Cortex of kidney (tissue), 1 donor: ENCODE results near the gene SLBP.
"Not testable (repeated sequence)": the region's sequence is repeated elsewhere in the genome, so short reads cannot be mapped to it uniquely, and the experiment has no call there.

Experiments
- DNase-seq: peaks from one replicate; lab custom pipeline; 2025; lab: John Stamatoyannopoulos, UW

SLBP gene

DNA sequence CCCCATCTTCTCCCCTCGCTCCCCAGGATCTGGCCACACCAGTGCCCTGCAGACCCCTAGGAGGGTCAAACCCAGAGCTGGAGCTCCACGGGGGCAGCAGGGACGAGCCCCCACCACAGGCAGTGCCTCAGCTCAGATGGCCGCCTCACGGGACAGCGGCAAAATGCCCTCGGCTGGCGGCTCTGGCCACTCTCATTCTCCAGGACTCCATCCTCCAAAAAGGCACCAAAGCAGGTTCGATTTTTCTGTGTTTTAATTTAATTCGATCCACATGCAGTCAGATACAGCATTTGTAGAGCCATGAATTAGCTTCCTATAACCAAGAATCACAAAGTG lies 36.3 kb downstream of the SLBP start:
- no peak for DNase-seq

DNA sequence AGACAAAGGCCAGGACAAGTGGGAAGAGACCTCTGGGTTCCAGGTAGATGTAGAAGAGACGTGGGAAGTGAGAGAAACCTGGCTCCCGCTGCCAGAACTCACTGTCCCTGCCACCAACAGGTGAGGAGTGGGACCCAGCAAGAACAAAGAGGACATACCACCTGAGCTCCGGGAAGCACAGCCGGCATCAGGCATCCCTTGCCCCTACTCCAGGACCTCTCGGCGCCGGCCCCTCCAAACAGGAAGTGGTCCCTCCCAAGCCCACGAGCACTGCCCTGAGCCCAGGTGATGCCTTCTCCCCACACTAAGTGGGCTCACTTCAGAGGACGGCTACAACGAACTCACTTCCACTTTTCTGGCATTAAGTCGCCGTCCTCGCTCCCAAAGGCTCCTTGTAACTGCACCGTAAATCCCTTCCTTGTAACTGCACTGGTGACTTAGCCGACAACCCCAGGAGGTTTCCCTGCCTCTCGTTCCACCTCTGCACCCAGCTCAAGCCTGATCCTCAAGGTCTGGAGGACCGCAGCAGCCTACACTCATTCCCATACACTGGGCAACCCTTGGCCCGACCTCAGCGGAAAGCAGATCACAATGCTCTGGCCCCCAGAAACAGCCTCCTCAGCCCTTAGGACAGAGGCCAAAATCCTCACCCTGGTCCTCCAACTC lies 36.9 kb downstream of the SLBP start:
- no peak for DNase-seq

DNA sequence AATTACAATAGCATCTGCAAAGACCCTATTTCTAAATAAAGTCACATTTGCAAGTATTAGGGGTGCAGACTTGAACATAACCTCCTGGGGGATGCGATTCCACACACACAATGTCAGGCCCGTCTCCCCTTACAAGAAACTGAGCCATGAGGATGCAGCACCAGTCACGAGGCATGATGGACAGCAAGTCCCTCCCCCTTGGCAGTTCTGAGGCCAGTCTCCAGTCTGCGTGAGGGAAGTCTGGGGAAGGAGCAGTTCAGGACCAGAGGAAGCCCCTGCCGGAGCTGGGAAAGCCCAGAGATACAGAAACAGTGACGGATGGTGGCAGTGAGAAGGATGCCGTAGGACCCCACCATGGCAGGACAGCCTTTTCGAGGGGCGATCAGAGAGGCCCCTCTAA lies 37.4 kb downstream of the SLBP start:
- DNase-seq = no peak

DNA sequence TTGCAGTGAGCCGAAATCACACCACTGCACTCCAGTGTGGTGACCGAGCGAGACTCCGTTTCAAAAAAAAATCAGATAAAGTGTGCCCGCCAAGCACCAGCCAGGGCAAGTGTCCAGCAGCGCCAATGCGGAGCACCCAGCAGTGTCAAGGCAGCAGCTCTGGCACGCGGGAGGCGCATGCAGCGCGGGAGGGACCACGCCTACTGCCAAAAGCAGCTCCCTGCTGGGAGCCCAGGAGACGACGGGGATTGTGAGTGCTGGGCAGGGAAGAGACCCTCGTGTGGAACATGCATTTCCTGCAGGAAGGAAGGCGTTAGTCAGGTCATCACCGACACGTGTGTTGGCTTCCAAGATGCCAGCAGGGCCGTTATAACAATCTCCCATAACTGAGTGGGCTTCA lies 38.4 kb downstream of the SLBP start:
- no peak for DNase-seq

DNA sequence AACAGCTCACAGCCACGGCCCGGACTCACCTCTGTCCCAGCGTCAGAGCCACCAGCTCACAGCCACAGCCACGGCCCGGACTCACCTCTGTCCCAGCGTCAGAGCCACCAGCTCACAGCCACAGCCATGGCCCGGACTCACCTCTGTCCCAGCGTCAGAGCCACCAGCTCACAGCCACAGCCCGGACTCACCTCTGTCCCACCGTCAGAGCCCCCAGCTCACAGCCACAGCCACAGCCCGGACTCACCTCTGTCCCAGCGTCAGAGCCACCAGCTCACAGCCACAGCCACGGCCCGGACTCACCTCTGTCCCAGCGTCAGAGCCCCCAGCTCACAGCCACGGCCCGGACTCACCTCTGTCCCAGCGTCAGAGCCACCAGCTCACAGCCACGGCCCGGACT lies 41.1 kb downstream of the SLBP start:
- not testable (repeated sequence) for DNase-seq

DNA sequence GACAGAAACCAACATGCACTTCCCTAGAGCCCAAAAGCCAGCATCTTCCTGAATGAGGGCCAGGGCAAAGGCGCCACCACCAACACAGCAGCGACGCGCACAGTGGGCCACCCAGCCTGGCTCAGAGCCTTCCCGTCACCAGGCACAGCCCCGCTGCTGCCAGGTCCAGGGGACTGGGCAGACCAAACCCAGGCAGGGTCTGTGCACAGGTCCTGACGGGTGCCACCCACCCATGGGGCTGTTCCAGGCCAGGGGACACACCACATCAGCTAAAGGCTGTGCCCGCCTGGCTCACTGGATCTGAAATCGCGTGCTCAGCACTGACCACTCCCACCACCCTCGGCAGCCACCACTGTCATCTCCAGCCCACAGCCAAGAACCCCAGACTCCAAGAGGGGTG lies 41.8 kb downstream of the SLBP start:
- no peak for DNase-seq

DNA sequence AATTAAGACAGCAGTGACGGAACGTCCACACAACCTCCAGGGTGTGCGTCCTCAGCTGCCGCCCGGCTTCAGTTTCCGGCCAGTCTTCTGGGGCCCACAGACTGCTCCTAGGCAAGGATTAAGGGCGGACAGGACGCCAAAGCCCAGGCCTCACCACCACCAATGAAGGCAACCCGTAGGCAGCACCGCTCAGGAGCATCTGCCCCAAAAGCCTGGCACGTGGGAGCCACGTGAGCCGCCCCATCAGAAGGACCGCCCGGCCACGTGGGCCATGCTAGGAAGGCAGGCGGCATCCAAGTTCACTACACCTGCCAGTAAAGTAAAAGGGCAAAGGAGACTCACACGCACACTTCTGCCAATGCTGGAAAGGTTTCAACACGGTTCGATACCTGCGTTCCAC lies 42.3 kb downstream of the SLBP start:
- DNase-seq = no peak

DNA sequence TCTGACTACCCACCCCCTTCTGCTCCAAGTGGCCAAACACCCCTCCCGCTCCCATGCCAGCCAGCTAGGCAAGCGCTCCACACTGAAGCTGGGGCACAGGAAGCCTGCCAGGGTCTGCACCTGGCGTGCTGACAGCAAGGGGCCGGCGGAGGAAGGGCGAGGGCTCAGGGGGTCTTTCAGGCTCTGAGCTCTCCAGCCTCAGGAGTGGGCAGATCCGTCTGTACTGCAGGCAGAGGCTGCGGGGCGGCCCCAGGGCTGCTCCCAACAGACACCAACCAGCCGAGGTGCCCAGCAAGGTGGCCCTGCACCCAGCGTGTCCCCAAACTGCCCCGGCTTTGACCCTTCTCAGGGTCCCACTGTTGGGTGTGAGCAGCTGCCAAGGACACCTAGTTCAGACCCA lies 42.8 kb downstream of the SLBP start:
- no peak for DNase-seq

DNA sequence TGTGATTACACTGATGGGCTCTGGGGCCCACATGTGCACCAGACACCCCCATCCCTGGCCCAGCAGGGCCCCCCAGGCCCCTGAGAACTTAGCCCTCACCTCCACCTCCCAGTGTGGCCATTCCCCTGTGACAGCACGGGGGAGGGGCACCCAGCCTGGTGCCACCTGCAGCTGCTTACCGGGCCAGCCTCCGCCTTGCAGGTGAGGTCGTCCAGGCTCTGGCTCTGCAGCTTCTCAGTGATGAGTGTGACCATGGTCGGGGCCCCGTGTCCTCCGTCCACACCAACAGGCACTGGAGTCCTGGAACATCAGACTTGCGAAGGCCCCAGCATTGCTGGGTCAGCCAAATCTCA lies 43.7 kb downstream of the SLBP start:
- no peak for DNase-seq

DNA sequence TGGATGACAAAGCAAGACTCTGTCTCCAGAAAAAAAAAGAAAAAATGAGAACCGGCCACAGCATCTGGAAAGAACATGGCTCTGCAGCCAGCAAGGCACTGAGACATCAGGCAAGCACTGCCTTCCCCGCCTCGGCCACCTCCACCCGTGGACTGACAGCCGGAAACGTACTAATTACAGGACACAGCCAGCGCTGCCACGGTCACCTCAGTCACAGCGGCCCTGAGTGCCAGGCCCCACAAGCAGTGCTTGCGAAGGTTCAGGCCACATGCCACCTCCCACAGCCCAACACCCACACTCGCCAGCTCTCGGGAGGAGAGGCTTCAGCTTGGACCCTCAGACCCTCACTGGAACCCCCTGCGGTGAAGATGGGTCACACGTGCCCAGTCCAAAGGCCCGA lies 44.8 kb downstream of the SLBP start:
- no peak for DNase-seq

DNA sequence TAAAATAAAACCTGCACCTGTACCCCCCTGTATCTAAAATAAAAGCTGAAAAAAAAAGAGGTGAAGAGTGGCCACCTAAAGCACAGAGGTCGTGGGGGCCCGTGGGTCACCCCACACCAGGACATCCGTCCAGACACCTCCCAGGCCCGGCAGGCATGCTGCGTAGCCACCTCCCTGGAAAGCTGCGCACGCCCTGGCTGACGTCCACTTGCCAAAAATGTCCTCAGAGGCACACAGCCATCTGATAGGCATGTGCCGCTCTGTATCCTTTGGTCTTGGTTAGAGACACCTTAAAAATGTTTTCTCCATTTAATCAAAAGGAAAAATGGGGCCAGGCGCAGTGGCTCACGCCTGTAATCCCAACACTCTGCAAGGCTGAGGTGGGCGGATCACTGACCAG lies 45.7 kb downstream of the SLBP start:
- no peak for DNase-seq

DNA sequence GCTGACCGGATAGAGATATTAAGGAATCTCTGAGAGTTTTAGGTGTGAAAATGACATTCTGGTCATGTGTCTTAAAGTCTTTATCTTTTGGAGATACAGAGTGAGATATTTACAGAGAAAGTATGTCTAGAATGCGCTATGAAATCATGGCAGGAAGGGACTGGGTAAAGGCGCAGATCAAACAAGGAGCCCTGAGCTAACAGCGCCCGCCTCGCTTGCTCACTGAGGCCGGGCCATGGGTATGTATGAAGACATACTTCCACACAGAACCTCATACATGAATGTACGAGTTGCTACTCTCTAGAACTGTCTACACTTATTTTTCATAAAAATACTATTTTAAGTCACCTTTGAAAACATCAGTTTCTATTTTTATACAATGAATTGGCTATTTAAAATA lies 48.0 kb downstream of the SLBP start:
- no peak for DNase-seq

DNA sequence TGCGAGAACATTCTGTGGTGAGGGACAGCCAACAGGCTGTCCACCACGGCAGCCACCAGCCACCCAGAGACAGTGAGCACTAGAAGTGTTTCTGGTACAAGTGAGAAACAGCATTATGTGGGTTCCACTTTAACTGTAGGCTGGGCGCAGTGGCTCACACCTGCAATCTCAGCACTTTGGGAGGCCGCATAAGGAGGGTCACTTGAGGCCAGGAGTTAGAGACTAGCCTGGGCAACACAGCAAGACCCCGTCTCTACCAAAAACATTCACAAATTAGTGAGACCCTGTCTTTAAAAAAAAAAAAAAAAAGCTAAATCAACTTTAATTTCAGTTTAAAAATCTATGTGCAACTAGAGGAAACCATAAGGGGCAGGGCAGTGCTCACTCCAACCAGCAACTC lies 48.6 kb downstream of the SLBP start:
- DNase-seq = no peak

DNA sequence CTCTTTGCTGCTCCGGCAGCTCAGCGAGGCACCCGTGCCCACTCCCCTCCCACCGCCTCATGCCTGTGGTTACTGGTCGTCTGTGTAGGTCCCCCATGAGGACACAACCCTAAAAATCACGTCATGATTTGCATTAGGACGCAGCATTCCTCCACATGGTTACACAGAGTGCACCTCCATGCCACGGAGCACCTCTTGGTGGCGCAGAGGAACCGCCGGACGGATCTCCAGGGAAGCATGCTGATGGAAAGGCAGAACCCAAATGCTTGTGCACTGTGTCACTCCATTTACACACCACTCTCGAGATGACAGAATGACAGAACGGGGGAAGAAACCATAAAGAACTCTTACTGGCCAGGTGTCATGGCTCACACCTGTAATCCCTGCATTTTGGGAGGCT lies 50.4 kb downstream of the SLBP start:
- DNase-seq = no peak

DNA sequence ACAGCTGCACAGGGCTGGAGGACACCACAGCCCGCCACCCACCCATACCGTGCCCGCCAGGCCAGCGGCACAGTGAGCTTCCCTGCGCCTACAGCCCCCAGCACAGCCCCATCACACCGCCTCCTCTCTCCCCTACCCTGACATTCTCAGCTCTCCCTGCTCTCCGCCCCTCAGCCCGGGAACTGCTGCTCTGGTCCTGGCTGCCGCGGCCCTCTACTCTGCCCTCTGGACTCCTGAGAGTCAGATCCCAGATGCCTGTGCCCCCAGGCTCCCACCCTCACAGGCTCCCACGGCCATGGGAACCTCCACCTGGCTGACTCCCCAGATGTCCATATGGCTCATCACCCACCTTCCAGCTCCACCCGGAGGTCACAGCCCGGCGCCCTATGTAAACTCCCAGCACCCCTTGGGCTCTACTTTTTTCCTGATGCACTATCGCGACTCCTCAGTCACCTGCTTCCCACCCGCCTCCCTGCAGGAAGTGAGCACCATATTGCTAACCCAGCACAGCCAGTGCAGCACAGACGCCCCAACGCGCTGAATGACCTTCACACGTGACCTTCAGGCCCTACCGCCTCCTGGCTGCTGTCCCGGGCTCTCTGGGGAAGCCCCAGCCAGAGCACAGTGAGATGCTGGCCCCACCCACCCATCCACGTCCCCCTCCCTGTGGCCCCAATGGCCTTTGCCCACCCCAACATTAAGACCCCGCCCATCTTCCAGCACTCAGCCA lies 51.0 kb downstream of the SLBP start:
- DNase-seq = no peak

DNA sequence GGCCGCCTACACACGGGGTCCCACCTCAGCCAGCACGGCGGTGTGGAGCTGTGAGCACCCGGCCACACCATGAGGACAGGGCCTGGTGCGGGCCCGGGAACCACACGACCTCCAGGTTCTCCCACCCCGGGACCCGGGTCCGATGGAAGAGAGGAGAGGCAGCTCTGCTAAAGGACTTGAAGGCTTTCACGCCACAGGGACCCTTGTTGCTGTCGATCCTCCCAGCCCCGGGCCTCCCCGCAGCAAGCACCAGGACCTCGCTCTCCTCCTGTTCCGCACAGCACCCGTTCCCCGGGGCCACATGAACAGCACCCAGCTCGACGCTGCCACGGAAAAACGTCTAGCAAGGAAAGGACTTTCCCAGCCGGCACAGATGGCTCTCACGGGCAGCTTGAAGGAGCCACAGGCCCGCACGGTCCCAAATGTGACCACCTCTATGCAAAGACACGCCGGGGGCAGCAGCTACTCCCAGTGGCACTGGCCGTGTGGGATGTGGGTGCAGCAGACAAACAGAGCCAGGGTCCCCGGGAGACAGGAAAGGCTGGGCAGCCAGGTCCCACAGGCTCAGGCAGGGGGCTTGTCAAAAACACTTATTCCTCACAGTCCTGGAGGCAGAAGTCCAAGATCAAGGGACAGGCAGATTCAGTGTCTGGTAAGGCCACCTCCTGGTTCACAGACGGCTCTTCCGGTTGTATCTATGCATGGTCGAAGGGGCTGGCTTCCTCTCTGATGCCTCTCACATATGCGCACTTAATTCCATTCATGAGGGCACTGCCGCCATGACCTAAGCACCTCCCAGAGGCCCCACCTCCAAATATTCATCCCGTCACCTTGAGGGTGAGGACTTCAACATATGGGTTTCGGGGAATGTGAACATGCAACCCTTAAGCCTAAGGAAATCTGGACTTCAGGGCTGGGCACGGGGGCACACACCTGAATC lies 52.7 kb downstream of the SLBP start:
- DNase-seq = no peak

DNA sequence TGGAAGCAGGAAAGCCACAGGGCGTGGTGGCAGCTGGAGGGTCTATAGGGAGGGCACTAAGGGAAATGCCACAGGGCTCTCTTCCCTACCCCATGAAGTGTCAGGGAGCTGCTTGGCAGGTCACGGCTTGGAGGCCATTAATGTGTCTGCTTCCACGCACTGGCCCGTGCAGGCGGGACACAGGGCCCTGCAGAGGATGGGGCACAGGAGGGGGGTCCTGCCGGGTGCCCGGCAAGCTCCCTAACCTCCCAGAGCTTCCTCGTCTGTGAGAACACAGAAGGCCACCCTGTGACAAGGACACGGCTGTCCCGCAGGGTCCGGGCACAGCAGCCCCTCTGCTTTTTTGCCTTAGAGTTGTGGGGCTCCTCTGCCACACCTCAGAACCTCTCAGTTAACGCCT lies 53.5 kb downstream of the SLBP start:
- DNase-seq = no peak

DNA sequence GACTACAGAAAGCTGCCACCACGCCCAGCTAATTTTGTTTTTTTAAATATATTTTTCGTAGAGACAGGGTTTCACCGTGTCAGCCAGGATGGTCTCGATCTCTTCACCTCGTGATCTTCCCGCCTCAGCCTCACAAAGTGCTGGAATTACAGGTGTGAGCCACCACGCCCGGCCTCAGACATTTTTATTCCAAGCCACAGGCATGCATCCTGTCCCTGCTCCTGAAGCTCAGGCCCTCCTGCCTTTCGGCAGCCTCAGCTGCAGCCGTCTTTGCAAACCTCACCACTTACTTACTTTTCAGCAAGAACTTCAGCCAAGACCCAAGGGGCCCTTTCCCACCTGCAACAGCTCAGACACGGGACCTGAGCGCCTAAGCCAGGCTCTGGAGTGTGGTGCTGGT lies 54.0 kb downstream of the SLBP start:
- DNase-seq = no peak

DNA sequence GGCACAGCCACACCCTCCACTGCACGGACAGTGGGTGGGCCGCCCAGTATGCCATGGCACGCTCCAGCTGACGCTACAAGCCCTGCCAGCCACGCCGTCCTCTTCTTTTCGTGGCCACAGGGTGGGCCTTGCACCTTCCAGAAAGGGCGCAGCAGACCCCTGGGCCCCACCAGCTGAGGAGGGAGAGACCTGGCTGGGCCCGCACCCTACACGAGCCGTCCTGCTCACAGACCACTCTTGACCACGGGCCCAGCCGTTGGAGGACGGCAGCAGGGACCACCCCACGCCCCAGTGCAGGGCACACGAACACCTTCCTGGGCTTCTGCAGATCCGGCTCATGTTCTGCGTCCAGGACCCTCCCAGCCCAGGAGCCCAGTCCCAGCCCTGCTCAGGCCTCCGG lies 55.1 kb downstream of the SLBP start:
- no peak for DNase-seq

DNA sequence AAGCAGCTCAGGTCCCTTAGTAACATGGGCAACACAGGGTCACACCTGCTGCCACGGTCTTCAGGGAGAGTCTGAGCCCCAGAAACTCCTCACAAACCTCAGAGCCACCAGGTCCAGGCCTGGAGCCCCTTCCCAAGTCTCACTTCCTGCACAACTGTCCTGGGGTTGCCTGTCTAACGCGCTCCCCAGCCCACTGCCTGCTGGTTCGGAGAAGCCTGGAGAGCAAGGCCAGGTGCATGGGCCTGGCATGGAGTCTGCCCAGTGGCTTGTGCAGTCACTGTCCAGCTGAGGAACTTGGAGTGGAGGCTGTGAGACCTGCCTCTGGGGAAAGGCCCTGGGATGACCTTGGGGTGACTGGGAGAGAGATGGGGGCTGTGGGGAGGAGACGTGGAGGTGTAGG lies 56.0 kb downstream of the SLBP start:
- DNase-seq = no peak

DNA sequence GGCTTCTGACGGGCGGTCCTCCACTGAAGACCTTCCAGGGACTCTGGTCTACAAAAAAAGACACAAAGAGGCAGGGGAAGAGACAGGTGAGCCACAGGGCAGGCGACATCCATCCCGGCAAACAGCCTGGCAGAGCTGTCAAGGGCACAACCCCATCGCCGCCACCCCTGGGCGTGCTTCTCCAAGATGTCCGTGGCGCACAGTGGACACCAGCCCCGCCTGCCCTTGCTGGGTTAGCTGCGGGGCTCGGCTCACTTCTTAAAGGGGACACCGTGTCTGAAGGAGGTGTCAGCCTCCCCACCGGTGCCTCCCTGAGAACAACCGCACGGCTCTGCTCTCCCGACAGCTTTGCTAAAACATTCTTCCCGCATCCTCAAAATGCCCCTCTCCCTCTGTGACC lies 56.4 kb downstream of the SLBP start:
- DNase-seq = no peak

DNA sequence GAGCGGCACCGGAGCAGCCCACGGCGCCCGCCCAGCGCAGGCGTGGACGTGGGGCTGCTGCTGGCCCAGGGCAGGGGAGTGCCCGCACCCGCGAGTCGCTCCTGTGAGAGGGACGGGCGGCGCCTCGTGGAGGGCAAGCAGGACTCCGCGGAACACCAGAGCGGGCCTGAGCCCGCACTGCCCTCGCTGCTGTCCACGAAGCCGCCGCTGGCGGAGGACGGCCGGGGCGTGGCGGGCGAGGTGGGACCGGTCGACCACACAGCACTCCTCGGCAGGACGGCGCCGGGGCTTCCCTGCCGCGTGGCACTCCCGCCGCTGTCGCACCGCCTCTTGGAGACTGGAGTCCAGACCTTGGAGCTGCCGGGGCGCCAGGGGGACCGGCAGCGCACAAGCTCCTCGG lies 57.0 kb downstream of the SLBP start:
- no peak for DNase-seq
